Spleen (tissue), 11 donors: ENCODE data around the gene OR6V1. TPM values are rescaled to one million over a fixed set of nuclear protein-coding genes. Genes with fewer than 3 reads are reported as not detected.

Experiments
- DNase-seq: peaks from one replicate; pipeline ENCODE4 v3.0.0-alpha.2; 2020
- H3K27ac ChIP-seq, 8 donors: fragments of 200-600 bp; sonication (generic) in 7 of 8; 1 replicate in 4 of 8; 2 replicates in 4 of 8; pipeline versions ENCODE4 v1.5.0 to v1.8.0; 2016 to 2021; ENCODE audit warnings: inconsistent platforms in 4 of 8, mild to moderate bottlenecking in 4 of 8, moderate library complexity in 1 of 8
- H3K27me3 ChIP-seq, 7 donors: fragments of 200-600 bp; sonication (generic) in 6 of 7; replicated peaks in 1 of 7; 1 replicate in 4 of 7; 2 replicates in 3 of 7; pipeline versions ENCODE4 v1.5.0 to v1.8.0; 2016 to 2021; ENCODE audit warnings: inconsistent platforms in 3 of 7, mild to moderate bottlenecking in 1 of 7
- H3K36me3 ChIP-seq, 6 donors: fragments of 200-600 bp; sonication (generic) in 5 of 6; 1 replicate in 4 of 6; 2 replicates in 2 of 6; pipeline versions ENCODE4 v1.5.0 to v1.8.0; 2016 to 2021; ENCODE audit warnings: inconsistent platforms in 2 of 6
- H3K4me1 ChIP-seq, 6 donors: fragments of 200-600 bp; sonication (generic) in 5 of 6; 1 replicate in 3 of 6; 2 replicates in 3 of 6; pipeline versions ENCODE4 v1.5.0 to v1.8.0; 2016 to 2021; ENCODE audit warnings: inconsistent platforms in 3 of 6
- H3K4me3 ChIP-seq, 8 donors: fragments of 200-600 bp; sonication (generic) in 7 of 8; 1 replicate in 4 of 8; 2 replicates in 4 of 8; pipeline versions ENCODE4 v1.5.0 to v1.8.0; 2016 to 2021; ENCODE audit warnings: inconsistent platforms in 4 of 8, mild to moderate bottlenecking in 4 of 8, moderate library complexity in 2 of 8
- H3K9me3 ChIP-seq, 8 donors: fragments of 200-600 bp; sonication (generic) in 7 of 8; 1 replicate in 4 of 8; 2 replicates in 4 of 8; pipeline versions ENCODE4 v1.5.0 to v1.8.0; 2016 to 2021; ENCODE audit warnings: inconsistent platforms in 4 of 8
- CTCF ChIP-seq, 11 experiments: fragments of 200-600 bp in 7 of 11; fragments of 450-650 bp in 4 of 11; sonication (generic) in 4 of 11; IDR thresholded peaks in 8 of 11; conservative IDR thresholded peaks in 3 of 11; 1 replicate in 7 of 11; 2 replicates in 4 of 11; pipeline versions ENCODE4 v1.4.0 to v1.8.0; 2016 to 2021; ENCODE audit warnings: antibody characterized with exemption in 11 of 11, inconsistent platforms in 4 of 11, mild to moderate bottlenecking in 1 of 11
- POLR2A ChIP-seq, 3 donors: fragments of 450-650 bp; IDR thresholded peaks; one replicate each; pipeline ENCODE4 v1.5.1; 2017; ENCODE audit warnings: antibody characterized with exemption in 3 of 3, mild to moderate bottlenecking in 1 of 3
- POLR2AphosphoS5 ChIP-seq, 3 donors: sonication (generic); formaldehyde crosslinking; IDR thresholded peaks; one replicate each; pipeline ENCODE4 v1.5.1; 2017; ENCODE audit warnings: antibody characterized with exemption in 3 of 3
- WGBS, 5 donors: extraction: QIAGEN DNeasy Blood & Tissue Kit in 3 of 5; methylation state at CpG; one replicate each; pipeline versions ENCODE4 v1.1.5 to v1.1.7; 2013 to 2018; 5-methylcytosine and 5-hydroxymethylcytosine counted together
- intact Hi-C: fragments of 100-400 bp; cut with DNase I; formaldehyde crosslinking; loops from one replicate; pipeline ENCODE4 v1.15.0; 2023; ENCODE audit warnings: low total_unique reads
- polyA plus RNA-seq, 3 donors: library from polyadenylated mRNA; stranded (reverse); fragments of 200-250 nt; gene quantifications; one replicate each; pipeline ENCODE4 v1.2.1, GENCODE V29; 2013
- total RNA-seq, 7 donors: library from RNA; depleted of rRNA in 3 of 7; stranded (reverse); fragments of >200 nt in 3 of 7; fragmentation: NEBNext Ultra II Directional in 4 of 7; extraction: Animal tissue kit (Norgen Biotek cat#: 25700) in 4 of 7; gene quantifications; one replicate each; pipeline versions ENCODE4 v1.1.0 to v1.2.1, GENCODE V29; 2016 to 2021
- donor health status: healthy with polysubstance abuse.
- donor health status: DM: no; HTN: no; CAD: no; lungs with moderate emphysema.
- donor health status: DM: no; HTN: no; CAD: no.
- donor health status: Bipolar disorder and iron deficiency.
- donor health status: healthy.
- donor health status: DM: no; HTN: no; CAD: no.
- donor health status: DM: yes; HTN: yes; CAD: no.

OR6V1 gene
- total and polyA plus RNA-seq, 10 donors, result not detected

- DNase-seq, result no peak
- intact Hi-C loops, result no loop called here
- no peak for TF ChIP-seq CTCF (IDR thresholded peaks at IDR 0.05 in 8 of 11, conservative IDR thresholded peaks at IDR 0.05 in 3 of 11)
- Histone ChIP-seq H3K27ac (no peak overlapping the region), H3K4me1 (peaks cover 0 to 29% (median 19%) of the 10 kb centered on the region in 6 donors), H3K27me3 (no peaks in the 10 kb centered on the region), H3K36me3 (no peaks in the 10 kb centered on the region), H3K4me3 (no peak overlapping the region), H3K9me3 (no peaks in the 10 kb centered on the region)
- 30 to 42% (median 34%) methylated on average over 2 of the region's 2 CpGs for WGBS, 5 donors
Observed at GRCh38 chr7:143047326-143047725, 4.8 kb upstream of the OR6V1 start.

- no peak overlapping the region for H3K27ac ChIP-seq
- no peaks in the 10 kb centered on the region for H3K36me3 ChIP-seq
- TF ChIP-seq POLR2AphosphoS5 (IDR thresholded peaks at IDR 0.05), result no peak
- no peak for TF ChIP-seq CTCF (IDR thresholded peaks at IDR 0.05 in 8 of 11, conservative IDR thresholded peaks at IDR 0.05 in 3 of 11)
- TF ChIP-seq POLR2A (IDR thresholded peaks at IDR 0.05), result no peak
- H3K4me3 ChIP-seq, result no peak overlapping the region
- intact Hi-C loops, result no loop called here
- no peaks in the 10 kb centered on the region for H3K27me3 ChIP-seq
- no peaks in the 10 kb centered on the region for H3K9me3 ChIP-seq
- peaks cover 0 to 29% (median 14%) of the 10 kb centered on the region in 6 donors for H3K4me1 ChIP-seq
- DNase-seq, result no peak
Observed at GRCh38 chr7:143048827-143049226, 3.3 kb upstream of the OR6V1 start.

- no peak overlapping the region for H3K27ac ChIP-seq
- TF ChIP-seq POLR2AphosphoS5 (IDR thresholded peaks at IDR 0.05) (no peak), POLR2A (IDR thresholded peaks at IDR 0.05) (no peak), CTCF (IDR thresholded peaks at IDR 0.05 in 8 of 11, conservative IDR thresholded peaks at IDR 0.05 in 3 of 11) (no peak)
- no peak for DNase-seq
Observed at GRCh38 chr7:143049362-143049761, 2.8 kb upstream of the OR6V1 start.

GRCh38 chr7:143050931-143051330 lies 1.2 kb upstream of the OR6V1 start:
- H3K4me1 ChIP-seq, result peaks cover 0 to 29% (median 14%) of the 10 kb centered on the region in 6 donors
- H3K4me3 ChIP-seq, result no peak overlapping the region
- no peaks in the 10 kb centered on the region for H3K36me3 ChIP-seq
- peaks cover 0 to 3% (median 0%) of the 10 kb centered on the region in 8 donors for H3K9me3 ChIP-seq
- H3K27me3 ChIP-seq, result no peaks in the 10 kb centered on the region
- no peak for DNase-seq
- 66 to 79% (median 73%) methylated on average over 8 to 9 of the region's 9 CpGs for WGBS, 5 donors
- no peak for TF ChIP-seq POLR2AphosphoS5 (IDR thresholded peaks at IDR 0.05)
- TF ChIP-seq POLR2A (IDR thresholded peaks at IDR 0.05), result no peak
- TF ChIP-seq CTCF (IDR thresholded peaks at IDR 0.05 in 8 of 11, conservative IDR thresholded peaks at IDR 0.05 in 3 of 11), result no peak
- intact Hi-C loops, result no loop called here
- H3K27ac ChIP-seq, result no peak overlapping the region

More at GRCh38 chr7:143049362-143049761, 2.8 kb upstream of the OR6V1 start:
- H3K27me3 ChIP-seq, result no peaks in the 10 kb centered on the region
- H3K4me3 ChIP-seq, result no peak overlapping the region
- no peaks in the 10 kb centered on the region for H3K36me3 ChIP-seq
- 17 to 27% (median 24%) methylated on average over 4 of the region's 4 CpGs for WGBS, 5 donors
- H3K4me1 ChIP-seq, result peaks cover 0 to 29% (median 14%) of the 10 kb centered on the region in 6 donors
- H3K9me3 ChIP-seq, result no peaks in the 10 kb centered on the region
- intact Hi-C loops, result no loop called here
